ENCODE measurements around the gene LRRC4C. TPM values are rescaled to one million over a fixed set of nuclear protein-coding genes. Genes with fewer than 3 reads are reported as not detected.

The LRRC4C gene
- polyA plus RNA-seq, 1 donor from 2014 or later, result 24.3 TPM

DNA sequence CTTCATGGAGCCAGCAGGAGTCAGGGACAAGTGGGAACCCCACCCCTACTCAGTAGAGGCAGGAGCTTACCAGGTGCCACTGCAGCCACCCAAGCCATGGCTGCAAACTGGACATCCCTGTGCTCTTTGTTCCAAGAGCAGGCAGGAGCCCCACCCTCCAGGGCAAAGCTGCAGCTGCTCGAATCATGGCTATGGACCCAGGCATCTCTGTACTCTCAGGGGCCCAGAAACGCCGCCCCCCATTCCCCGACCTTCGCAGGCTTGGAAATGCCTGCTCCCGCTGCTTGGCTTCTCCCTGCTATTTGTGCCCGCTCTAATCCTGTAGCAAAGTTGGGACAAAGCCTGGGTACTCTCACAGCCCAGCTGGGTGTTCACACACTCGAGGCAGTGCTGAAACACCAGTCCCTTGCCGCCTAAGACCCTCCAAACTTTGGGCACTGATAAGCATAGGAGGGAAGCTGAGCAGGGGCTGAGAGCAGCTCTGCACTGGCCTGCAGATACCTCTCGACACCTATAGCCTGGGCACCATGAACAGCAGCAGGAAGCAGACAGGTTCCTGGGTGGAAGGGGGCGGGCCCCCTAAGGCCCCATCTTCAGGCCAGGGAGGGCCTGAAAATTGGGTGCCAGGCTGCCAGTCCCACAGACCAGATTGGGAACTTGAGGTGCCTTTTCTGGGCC, 402.4 kb downstream of the LRRC4C start:
- Histone ChIP-seq H3K79me2 (replicated peaks; ENCODE audit: insufficient read depth, low read length) (no peaks in the 10 kb centered on the region), H3K4me2 (ENCODE audit: low read length) (no peak overlapping the region), H3K4me3 (ENCODE audit: low read length) (no peak overlapping the region), H3K9me3 (ENCODE audit: low read length) (no peaks in the 10 kb centered on the region), H3K9ac (ENCODE audit: low read length) (no peak overlapping the region), H4K20me1 (ENCODE audit: insufficient read depth) (no peaks in the 10 kb centered on the region), H3K27ac (ENCODE audit: low read length) (no peak overlapping the region), H3K27me3 (ENCODE audit: insufficient read depth, low read depth, low read length) (no peaks in the 10 kb centered on the region), H3K36me3 (ENCODE audit: insufficient read depth, low read length) (no peaks in the 10 kb centered on the region), H3F3A (ENCODE audit: insufficient read depth, low read length, poor library complexity, severe bottlenecking) (no peaks in the 10 kb centered on the region), H2AFZ (ENCODE audit: low read depth, low read length) (no peak overlapping the region), H3K9me2 (ENCODE audit: insufficient read depth, low read length) (no peaks in the 10 kb centered on the region)
- TF ChIP-seq POLR2AphosphoS5 (IDR thresholded peaks at IDR 0.05) (no peak), SMC3 (conservative IDR thresholded peaks at IDR 0.05; ENCODE audit: poor library complexity) (no peak), RAD21 (conservative IDR thresholded peaks at IDR 0.05) (no peak), MXI1 (conservative IDR thresholded peaks at IDR 0.05; ENCODE audit: poor library complexity, severe bottlenecking) (no peak), EZH2 (IDR thresholded peaks at IDR 0.05; ENCODE audit: borderline replicate concordance, insufficient read depth, low read length, poor library complexity, severe bottlenecking) (no peak), EP300 (conservative IDR thresholded peaks at IDR 0.05; ENCODE audit: poor library complexity, severe bottlenecking) (no peak), TAF1 (IDR thresholded peaks at IDR 0.05; ENCODE audit: low read depth) (no peak)
- TF ChIP-seq, protein P1, sequence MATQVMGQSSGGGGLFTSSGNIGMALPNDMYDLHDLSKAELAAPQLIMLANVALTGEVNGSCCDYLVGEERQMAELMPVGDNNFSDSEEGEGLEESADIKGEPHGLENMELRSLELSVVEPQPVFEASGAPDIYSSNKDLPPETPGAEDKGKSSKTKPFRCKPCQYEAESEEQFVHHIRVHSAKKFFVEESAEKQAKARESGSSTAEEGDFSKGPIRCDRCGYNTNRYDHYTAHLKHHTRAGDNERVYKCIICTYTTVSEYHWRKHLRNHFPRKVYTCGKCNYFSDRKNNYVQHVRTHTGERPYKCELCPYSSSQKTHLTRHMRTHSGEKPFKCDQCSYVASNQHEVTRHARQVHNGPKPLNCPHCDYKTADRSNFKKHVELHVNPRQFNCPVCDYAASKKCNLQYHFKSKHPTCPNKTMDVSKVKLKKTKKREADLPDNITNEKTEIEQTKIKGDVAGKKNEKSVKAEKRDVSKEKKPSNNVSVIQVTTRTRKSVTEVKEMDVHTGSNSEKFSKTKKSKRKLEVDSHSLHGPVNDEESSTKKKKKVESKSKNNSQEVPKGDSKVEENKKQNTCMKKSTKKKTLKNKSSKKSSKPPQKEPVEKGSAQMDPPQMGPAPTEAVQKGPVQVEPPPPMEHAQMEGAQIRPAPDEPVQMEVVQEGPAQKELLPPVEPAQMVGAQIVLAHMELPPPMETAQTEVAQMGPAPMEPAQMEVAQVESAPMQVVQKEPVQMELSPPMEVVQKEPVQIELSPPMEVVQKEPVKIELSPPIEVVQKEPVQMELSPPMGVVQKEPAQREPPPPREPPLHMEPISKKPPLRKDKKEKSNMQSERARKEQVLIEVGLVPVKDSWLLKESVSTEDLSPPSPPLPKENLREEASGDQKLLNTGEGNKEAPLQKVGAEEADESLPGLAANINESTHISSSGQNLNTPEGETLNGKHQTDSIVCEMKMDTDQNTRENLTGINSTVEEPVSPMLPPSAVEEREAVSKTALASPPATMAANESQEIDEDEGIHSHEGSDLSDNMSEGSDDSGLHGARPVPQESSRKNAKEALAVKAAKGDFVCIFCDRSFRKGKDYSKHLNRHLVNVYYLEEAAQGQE (IDR thresholded peaks at IDR 0.05; ENCODE audit: borderline replicate concordance), result no peak
- TF ChIP-seq, protein P2, sequence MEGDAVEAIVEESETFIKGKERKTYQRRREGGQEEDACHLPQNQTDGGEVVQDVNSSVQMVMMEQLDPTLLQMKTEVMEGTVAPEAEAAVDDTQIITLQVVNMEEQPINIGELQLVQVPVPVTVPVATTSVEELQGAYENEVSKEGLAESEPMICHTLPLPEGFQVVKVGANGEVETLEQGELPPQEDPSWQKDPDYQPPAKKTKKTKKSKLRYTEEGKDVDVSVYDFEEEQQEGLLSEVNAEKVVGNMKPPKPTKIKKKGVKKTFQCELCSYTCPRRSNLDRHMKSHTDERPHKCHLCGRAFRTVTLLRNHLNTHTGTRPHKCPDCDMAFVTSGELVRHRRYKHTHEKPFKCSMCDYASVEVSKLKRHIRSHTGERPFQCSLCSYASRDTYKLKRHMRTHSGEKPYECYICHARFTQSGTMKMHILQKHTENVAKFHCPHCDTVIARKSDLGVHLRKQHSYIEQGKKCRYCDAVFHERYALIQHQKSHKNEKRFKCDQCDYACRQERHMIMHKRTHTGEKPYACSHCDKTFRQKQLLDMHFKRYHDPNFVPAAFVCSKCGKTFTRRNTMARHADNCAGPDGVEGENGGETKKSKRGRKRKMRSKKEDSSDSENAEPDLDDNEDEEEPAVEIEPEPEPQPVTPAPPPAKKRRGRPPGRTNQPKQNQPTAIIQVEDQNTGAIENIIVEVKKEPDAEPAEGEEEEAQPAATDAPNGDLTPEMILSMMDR (IDR thresholded peaks at IDR 0.05; ENCODE audit: poor library complexity, severe bottlenecking), result no peak

GRCh38 chr11:41053894-41054293, 405.6 kb downstream of the LRRC4C start:
- H3F3A ChIP-seq (ENCODE audit: insufficient read depth, low read length, poor library complexity, severe bottlenecking), result no peaks in the 10 kb centered on the region
- H3K4me3 ChIP-seq (ENCODE audit: low read length), result no peak overlapping the region
- H4K20me1 ChIP-seq (ENCODE audit: insufficient read depth), result no peaks in the 10 kb centered on the region
- H3K27ac ChIP-seq (ENCODE audit: low read length), result no peak overlapping the region
- H3K27me3 ChIP-seq (ENCODE audit: insufficient read depth, low read depth, low read length), result no peaks in the 10 kb centered on the region
- H3K9ac ChIP-seq (ENCODE audit: low read length), result no peak overlapping the region
- no peaks in the 10 kb centered on the region for H3K36me3 ChIP-seq (ENCODE audit: insufficient read depth, low read length)
- H3K9me3 ChIP-seq (ENCODE audit: low read length), result no peaks in the 10 kb centered on the region
- H3K4me2 ChIP-seq (ENCODE audit: low read length), result no peak overlapping the region
- H2AFZ ChIP-seq (ENCODE audit: low read depth, low read length), result no peak overlapping the region
- H3K79me2 ChIP-seq (replicated peaks; ENCODE audit: insufficient read depth, low read length), result no peaks in the 10 kb centered on the region
- no peaks in the 10 kb centered on the region for H3K9me2 ChIP-seq (ENCODE audit: insufficient read depth, low read length)
- TF ChIP-seq EZH2 (IDR thresholded peaks at IDR 0.05; ENCODE audit: borderline replicate concordance, insufficient read depth, low read length, poor library complexity, severe bottlenecking) (no peak), RAD21 (conservative IDR thresholded peaks at IDR 0.05) (no peak), TAF1 (IDR thresholded peaks at IDR 0.05; ENCODE audit: low read depth) (no peak)
- TF ChIP-seq, protein P1 (IDR thresholded peaks at IDR 0.05; ENCODE audit: borderline replicate concordance), result no peak

Data from neural cell (in vitro differentiated cells).